Fibroblast of peridontal ligament (primary cell): ENCODE data around the gene MACROD1.
A peak's percentile ranks its signal among the peaks of the same experiment; 100 is the strongest.

Source experiments
- DNase-seq: peaks from one replicate; pipeline ENCODE4 v3.0.0-alpha.2; 2010; ENCODE audit errors: extremely low read depth

Gene MACROD1

GRCh38 chr11:64131683-64132190 is 34.2 kb downstream of the MACROD1 start:
- DNase-seq = no peak

- no peak for DNase-seq
Observed at GRCh38 chr11:64130618-64131017, 35.3 kb downstream of the MACROD1 start.

GRCh38 chr11:64129403-64129802 is 36.5 kb downstream of the MACROD1 start:
- DNase-seq = no peak

GRCh38 chr11:64128255-64129006 is 37.5 kb downstream of the MACROD1 start:
- DNase-seq = no peak

- no peak for DNase-seq
Observed at GRCh38 chr11:64127267-64128072, 38.4 kb downstream of the MACROD1 start.

GRCh38 chr11:64126796-64127195 is 39.1 kb downstream of the MACROD1 start:
- no peak for DNase-seq

- no peak for DNase-seq
Observed at GRCh38 chr11:64126371-64126770, 39.5 kb downstream of the MACROD1 start.

GRCh38 chr11:64125676-64126075 is 40.2 kb downstream of the MACROD1 start:
- DNase-seq = no peak

GRCh38 chr11:64124147-64124546 is 41.8 kb downstream of the MACROD1 start:
- no peak for DNase-seq

- no peak for DNase-seq
Observed at GRCh38 chr11:64123679-64124078, 42.2 kb downstream of the MACROD1 start.

- no peak for DNase-seq
Observed at GRCh38 chr11:64122411-64123410, 43.2 kb downstream of the MACROD1 start.

GRCh38 chr11:64121663-64122410 is 44.1 kb downstream of the MACROD1 start:
- peak; percentile 79 for DNase-seq

- DNase-seq = no peak
Observed at GRCh38 chr11:64120951-64121569, 44.9 kb downstream of the MACROD1 start.

GRCh38 chr11:64119700-64120099 is 46.2 kb downstream of the MACROD1 start:
- DNase-seq = no peak

GRCh38 chr11:64118876-64119665 is 46.8 kb downstream of the MACROD1 start:
- no peak for DNase-seq

- DNase-seq = no peak
Observed at GRCh38 chr11:64117763-64118459, 48.0 kb downstream of the MACROD1 start.

GRCh38 chr11:64115531-64116522 is 50.1 kb downstream of the MACROD1 start:
- no peak for DNase-seq

GRCh38 chr11:64114231-64114630 is 51.7 kb downstream of the MACROD1 start:
- no peak for DNase-seq
